Measurements from ENCODE around the gene PYROXD2. TPM values are rescaled to one million over a fixed set of nuclear protein-coding genes. Genes with fewer than 3 reads are reported as not detected.

PYROXD2 gene
- total and polyA plus RNA-seq, 2 of the 13 experiments (the other 11 are each of a cell fraction or from before 2014, with no cell fraction given): 2.0 to 6.2 TPM

DNA sequence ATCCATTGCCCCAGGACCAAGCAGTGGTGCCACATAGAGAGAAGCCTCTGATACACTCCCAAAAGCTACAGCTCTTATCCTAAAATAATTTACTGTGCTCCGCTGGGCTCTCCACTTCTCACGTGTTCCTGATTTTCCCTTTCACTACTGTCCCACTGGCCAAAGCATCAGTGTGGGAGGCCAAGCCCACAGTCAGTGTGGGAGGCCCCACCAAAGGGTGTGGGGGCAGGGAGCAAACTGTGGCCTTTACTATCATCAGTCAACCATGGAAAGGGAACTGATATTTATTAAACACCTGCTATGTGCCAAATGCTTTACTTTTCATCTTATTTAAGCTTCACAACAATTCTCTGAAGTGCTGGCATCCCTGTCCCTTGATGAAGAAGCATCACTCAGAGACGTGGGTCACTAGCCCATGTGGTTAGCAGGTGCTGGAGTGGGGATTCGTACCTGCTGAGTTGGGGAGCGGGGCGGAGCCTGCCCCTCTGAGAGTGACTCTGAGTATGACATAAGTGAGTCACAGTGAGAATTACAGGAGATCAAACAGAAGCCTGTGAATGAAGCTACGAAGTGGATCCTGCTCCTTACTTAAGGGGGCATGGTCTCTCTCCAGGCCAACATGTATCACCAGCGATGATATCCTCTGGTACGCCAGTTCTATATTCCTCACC is 50.4 kb downstream of the PYROXD2 start:
- H3K9ac ChIP-seq (ENCODE audit: insufficient read depth, low read depth, low read length): no peak overlapping the region
- DNase-seq (ENCODE audit: low spot score) (no peak), ATAC-seq (no peak), FAIRE-seq (no peak)
- ChIA-PET POLR2A (no interaction called here), CTCF (ENCODE audit: low intra/inter-chr PET ratio, low total read pairs) (no interaction called here)
- intact Hi-C loops (cut with micrococcal nuclease; ENCODE audit: unreplicated experiment): no loop called here
- H3K79me2 ChIP-seq (ENCODE audit: insufficient read depth, low read length): no peaks in the 10 kb centered on the region
- 55% methylated on average over 9 of the region's 9 CpGs for WGBS (ENCODE audit: low lambda C conversion rate)
- no peaks in the 10 kb centered on the region for H3K9me3 ChIP-seq (ENCODE audit: low read length)
- no TSS peak for BruUV-seq (replicated peaks)
- in situ Hi-C loops (cut with HindIII; ENCODE audit: extremely low pct_ligation_motif_present, low pct_unique_long_range_greater_than_20kb): no loop called here
- H3K4me2 ChIP-seq (ENCODE audit: low read depth, low read length): no peak overlapping the region
- H3K4me1 ChIP-seq (ENCODE audit: insufficient read depth, low read length): no peaks in the 10 kb centered on the region
- H3K27ac ChIP-seq (ENCODE audit: extremely low read length, insufficient read depth, low read length): no peak overlapping the region
- H4K20me1 ChIP-seq (ENCODE audit: insufficient read depth, low read length): no peaks in the 10 kb centered on the region
- no peak overlapping the region for H3K4me3 ChIP-seq (replicated peaks in 1 of 3; ENCODE audit: insufficient read depth in 1 of 3, low read depth in 2 of 3, low read length in 3 of 3)
- TF ChIP-seq ZNF749 (CRISPR knock-in tag; IDR thresholded peaks at IDR 0.05; ENCODE audit: borderline replicate concordance) (no peak), PPARG (CRISPR knock-in tag; conservative IDR thresholded peaks at IDR 0.05) (no peak), NR2F1 (CRISPR knock-in tag; IDR thresholded peaks at IDR 0.05) (no peak)
- TF ChIP-seq, protein P1, sequence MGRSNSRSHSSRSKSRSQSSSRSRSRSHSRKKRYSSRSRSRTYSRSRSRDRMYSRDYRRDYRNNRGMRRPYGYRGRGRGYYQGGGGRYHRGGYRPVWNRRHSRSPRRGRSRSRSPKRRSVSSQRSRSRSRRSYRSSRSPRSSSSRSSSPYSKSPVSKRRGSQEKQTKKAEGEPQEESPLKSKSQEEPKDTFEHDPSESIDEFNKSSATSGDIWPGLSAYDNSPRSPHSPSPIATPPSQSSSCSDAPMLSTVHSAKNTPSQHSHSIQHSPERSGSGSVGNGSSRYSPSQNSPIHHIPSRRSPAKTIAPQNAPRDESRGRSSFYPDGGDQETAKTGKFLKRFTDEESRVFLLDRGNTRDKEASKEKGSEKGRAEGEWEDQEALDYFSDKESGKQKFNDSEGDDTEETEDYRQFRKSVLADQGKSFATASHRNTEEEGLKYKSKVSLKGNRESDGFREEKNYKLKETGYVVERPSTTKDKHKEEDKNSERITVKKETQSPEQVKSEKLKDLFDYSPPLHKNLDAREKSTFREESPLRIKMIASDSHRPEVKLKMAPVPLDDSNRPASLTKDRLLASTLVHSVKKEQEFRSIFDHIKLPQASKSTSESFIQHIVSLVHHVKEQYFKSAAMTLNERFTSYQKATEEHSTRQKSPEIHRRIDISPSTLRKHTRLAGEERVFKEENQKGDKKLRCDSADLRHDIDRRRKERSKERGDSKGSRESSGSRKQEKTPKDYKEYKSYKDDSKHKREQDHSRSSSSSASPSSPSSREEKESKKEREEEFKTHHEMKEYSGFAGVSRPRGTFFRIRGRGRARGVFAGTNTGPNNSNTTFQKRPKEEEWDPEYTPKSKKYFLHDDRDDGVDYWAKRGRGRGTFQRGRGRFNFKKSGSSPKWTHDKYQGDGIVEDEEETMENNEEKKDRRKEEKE (IDR thresholded peaks at IDR 0.05): no peak
- peaks cover 3 to 34% of the 10 kb centered on the region in 2 experiments; a peak in 3 of 5 replicates for H3K27me3 ChIP-seq (ENCODE audit: control insufficient read depth in 1 of 2, insufficient read depth in 2 of 2, low read length in 2 of 2)
- no peak overlapping the region for H2AFZ ChIP-seq (ENCODE audit: low read length)
- no peaks in the 10 kb centered on the region for H3K36me3 ChIP-seq (replicated peaks in 1 of 2; ENCODE audit: control insufficient read depth in 1 of 2, insufficient read depth in 2 of 2, low read length in 2 of 2)

DNA sequence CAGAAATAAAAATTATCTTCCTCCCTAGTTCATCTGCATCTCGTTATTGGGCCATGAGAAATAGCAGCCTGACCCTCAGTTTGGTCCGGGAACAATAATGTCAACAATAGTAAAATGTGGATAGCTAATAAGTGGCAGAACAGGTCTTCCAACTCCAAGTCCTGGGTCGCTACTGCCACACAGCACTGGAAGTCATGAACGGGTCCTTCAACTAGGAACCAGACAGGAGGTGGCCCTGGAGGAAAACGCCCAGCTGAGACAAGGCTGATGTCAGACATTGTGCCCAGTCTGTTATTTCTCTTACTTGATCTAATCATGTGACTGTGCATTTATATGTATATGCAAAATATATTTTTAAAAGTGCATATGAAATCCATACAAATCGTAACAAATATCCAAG is 51.8 kb downstream of the PYROXD2 start:
- no peaks in the 10 kb centered on the region for H3K79me2 ChIP-seq (ENCODE audit: insufficient read depth, low read length)
- no peak overlapping the region for H3K27ac ChIP-seq (ENCODE audit: extremely low read length, insufficient read depth, low read length)
- no peak overlapping the region for H3K4me3 ChIP-seq (replicated peaks in 1 of 3; ENCODE audit: insufficient read depth in 1 of 3, low read depth in 2 of 3, low read length in 3 of 3)
- FAIRE-seq (no peak), DNase-seq (ENCODE audit: low spot score) (no peak), ATAC-seq (no peak)
- in situ Hi-C loops (cut with HindIII; ENCODE audit: extremely low pct_ligation_motif_present, low pct_unique_long_range_greater_than_20kb): no loop called here
- 19% methylated on average over 5 of the region's 6 CpGs for WGBS (ENCODE audit: low lambda C conversion rate)
- intact Hi-C loops (cut with micrococcal nuclease; ENCODE audit: unreplicated experiment): no loop called here
- H3K36me3 ChIP-seq (replicated peaks in 1 of 2; ENCODE audit: control insufficient read depth in 1 of 2, insufficient read depth in 2 of 2, low read length in 2 of 2): no peaks in the 10 kb centered on the region
- BruUV-seq (replicated peaks): no TSS peak
- H3K9ac ChIP-seq (ENCODE audit: insufficient read depth, low read depth, low read length): no peak overlapping the region
- no peaks in the 10 kb centered on the region for H3K4me1 ChIP-seq (ENCODE audit: insufficient read depth, low read length)
- ChIA-PET CTCF (ENCODE audit: low intra/inter-chr PET ratio, low total read pairs) (no interaction called here), POLR2A (no interaction called here)
- H3K27me3 ChIP-seq (ENCODE audit: control insufficient read depth in 1 of 2, insufficient read depth in 2 of 2, low read length in 2 of 2): peaks cover 3 to 29% of the 10 kb centered on the region in 2 experiments; a peak in 3 of 5 replicates
- H3K4me2 ChIP-seq (ENCODE audit: low read depth, low read length): no peak overlapping the region
- H3K9me3 ChIP-seq (ENCODE audit: low read length): no peaks in the 10 kb centered on the region
- H4K20me1 ChIP-seq (ENCODE audit: insufficient read depth, low read length): no peaks in the 10 kb centered on the region
- no peak overlapping the region for H2AFZ ChIP-seq (ENCODE audit: low read length)
- TF ChIP-seq, protein P2, sequence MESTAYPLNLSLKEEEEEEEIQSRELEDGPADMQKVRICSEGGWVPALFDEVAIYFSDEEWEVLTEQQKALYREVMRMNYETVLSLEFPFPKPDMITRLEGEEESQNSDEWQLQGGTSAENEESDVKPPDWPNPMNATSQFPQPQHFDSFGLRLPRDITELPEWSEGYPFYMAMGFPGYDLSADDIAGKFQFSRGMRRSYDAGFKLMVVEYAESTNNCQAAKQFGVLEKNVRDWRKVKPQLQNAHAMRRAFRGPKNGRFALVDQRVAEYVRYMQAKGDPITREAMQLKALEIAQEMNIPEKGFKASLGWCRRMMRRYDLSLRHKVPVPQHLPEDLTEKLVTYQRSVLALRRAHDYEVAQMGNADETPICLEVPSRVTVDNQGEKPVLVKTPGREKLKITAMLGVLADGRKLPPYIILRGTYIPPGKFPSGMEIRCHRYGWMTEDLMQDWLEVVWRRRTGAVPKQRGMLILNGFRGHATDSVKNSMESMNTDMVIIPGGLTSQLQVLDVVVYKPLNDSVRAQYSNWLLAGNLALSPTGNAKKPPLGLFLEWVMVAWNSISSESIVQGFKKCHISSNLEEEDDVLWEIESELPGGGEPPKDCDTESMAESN (CRISPR knock-in tag; conservative IDR thresholded peaks at IDR 0.05): no peak
- TF ChIP-seq THAP11 (CRISPR knock-in tag; IDR thresholded peaks at IDR 0.05): no peak
- no peak for TF ChIP-seq NKX3-1 (CRISPR knock-in tag; IDR thresholded peaks at IDR 0.05)
- TF ChIP-seq ZNF83 (CRISPR knock-in tag; IDR thresholded peaks at IDR 0.05; ENCODE audit: borderline replicate concordance): no peak
- TF ChIP-seq RCOR2 (CRISPR knock-in tag; IDR thresholded peaks at IDR 0.05): no peak
- no peak for TF ChIP-seq SRSF4 (IDR thresholded peaks at IDR 0.05; ENCODE audit: low read depth, low read length, poor library complexity, severe bottlenecking)
- no peak for TF ChIP-seq HIVEP1 (CRISPR knock-in tag; IDR thresholded peaks at IDR 0.05)
- TF ChIP-seq, protein P3, sequence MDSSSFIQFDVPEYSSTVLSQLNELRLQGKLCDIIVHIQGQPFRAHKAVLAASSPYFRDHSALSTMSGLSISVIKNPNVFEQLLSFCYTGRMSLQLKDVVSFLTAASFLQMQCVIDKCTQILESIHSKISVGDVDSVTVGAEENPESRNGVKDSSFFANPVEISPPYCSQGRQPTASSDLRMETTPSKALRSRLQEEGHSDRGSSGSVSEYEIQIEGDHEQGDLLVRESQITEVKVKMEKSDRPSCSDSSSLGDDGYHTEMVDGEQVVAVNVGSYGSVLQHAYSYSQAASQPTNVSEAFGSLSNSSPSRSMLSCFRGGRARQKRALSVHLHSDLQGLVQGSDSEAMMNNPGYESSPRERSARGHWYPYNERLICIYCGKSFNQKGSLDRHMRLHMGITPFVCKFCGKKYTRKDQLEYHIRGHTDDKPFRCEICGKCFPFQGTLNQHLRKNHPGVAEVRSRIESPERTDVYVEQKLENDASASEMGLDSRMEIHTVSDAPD (CRISPR knock-in tag; IDR thresholded peaks at IDR 0.05): no peak
- no peak for TF ChIP-seq ZSCAN12 (CRISPR knock-in tag; IDR thresholded peaks at IDR 0.05)
